Ishikawa (cell line): ENCODE measurements around the gene TIMP1.

Source experiments
- CEBPB ChIP-seq: IDR thresholded peaks from 2 replicates; pipeline ENCODE4 v1.6.1; 2012
- CREB1 ChIP-seq: IDR thresholded peaks from 2 replicates; pipeline ENCODE4 v1.6.1; 2012; ENCODE audit warnings: low read depth
- EGR1 ChIP-seq: IDR thresholded peaks from 2 replicates; pipeline ENCODE4 v1.6.1; 2012
- EP300 ChIP-seq: IDR thresholded peaks from 2 replicates; pipeline ENCODE4 v1.6.1; 2012; ENCODE audit warnings: borderline replicate concordance
- FOXM1 ChIP-seq: IDR thresholded peaks from 2 replicates; pipeline ENCODE4 v1.6.1; 2012; ENCODE audit warnings: low read depth, borderline replicate concordance
- MAX ChIP-seq: IDR thresholded peaks from 2 replicates; pipeline ENCODE4 v1.6.1; 2012
- NFIC ChIP-seq: IDR thresholded peaks from 2 replicates; pipeline ENCODE4 v1.6.1; 2012
- RAD21 ChIP-seq: IDR thresholded peaks from 2 replicates; pipeline ENCODE4 v1.6.1; 2012; ENCODE audit warnings: low read depth
- TAF1 ChIP-seq: IDR thresholded peaks from 2 replicates; pipeline ENCODE4 v1.6.1; 2012; ENCODE audit warnings: low read depth, mild to moderate bottlenecking
- TCF12 ChIP-seq: IDR thresholded peaks from 2 replicates; pipeline ENCODE4 v1.6.1; 2012; ENCODE audit warnings: low read depth
- TEAD4 ChIP-seq: IDR thresholded peaks from 2 replicates; pipeline ENCODE4 v1.6.1; 2012
- USF1 ChIP-seq: IDR thresholded peaks from 2 replicates; pipeline ENCODE4 v1.6.1; 2012
- YY1 ChIP-seq: IDR thresholded peaks from 2 replicates; pipeline ENCODE4 v1.6.1; 2012; ENCODE audit warnings: low read depth
- ZBTB7A ChIP-seq: IDR thresholded peaks from 2 replicates; pipeline ENCODE4 v1.6.1; 2012; ENCODE audit warnings: low read depth
- TF ChIP-seq, protein P1 (sequence below): IDR thresholded peaks from 2 replicates; pipeline ENCODE4 v1.6.1; 2012; ENCODE audit warnings: low read depth, mild to moderate bottlenecking

The TIMP1 gene

GRCh38 chrX:47568656-47569295 is 13.5 kb upstream of the TIMP1 start:
- no peak for TF ChIP-seq MAX
- no peak for TF ChIP-seq EGR1
- no peak for TF ChIP-seq TEAD4
- no peak for TF ChIP-seq TAF1
- TF ChIP-seq RAD21 = no peak
- TF ChIP-seq ZBTB7A = no peak
- TF ChIP-seq CEBPB = no peak
- no peak for TF ChIP-seq EP300
- TF ChIP-seq CREB1 = no peak
- no peak for TF ChIP-seq YY1
- no peak for TF ChIP-seq NFIC
- TF ChIP-seq, protein P1, sequence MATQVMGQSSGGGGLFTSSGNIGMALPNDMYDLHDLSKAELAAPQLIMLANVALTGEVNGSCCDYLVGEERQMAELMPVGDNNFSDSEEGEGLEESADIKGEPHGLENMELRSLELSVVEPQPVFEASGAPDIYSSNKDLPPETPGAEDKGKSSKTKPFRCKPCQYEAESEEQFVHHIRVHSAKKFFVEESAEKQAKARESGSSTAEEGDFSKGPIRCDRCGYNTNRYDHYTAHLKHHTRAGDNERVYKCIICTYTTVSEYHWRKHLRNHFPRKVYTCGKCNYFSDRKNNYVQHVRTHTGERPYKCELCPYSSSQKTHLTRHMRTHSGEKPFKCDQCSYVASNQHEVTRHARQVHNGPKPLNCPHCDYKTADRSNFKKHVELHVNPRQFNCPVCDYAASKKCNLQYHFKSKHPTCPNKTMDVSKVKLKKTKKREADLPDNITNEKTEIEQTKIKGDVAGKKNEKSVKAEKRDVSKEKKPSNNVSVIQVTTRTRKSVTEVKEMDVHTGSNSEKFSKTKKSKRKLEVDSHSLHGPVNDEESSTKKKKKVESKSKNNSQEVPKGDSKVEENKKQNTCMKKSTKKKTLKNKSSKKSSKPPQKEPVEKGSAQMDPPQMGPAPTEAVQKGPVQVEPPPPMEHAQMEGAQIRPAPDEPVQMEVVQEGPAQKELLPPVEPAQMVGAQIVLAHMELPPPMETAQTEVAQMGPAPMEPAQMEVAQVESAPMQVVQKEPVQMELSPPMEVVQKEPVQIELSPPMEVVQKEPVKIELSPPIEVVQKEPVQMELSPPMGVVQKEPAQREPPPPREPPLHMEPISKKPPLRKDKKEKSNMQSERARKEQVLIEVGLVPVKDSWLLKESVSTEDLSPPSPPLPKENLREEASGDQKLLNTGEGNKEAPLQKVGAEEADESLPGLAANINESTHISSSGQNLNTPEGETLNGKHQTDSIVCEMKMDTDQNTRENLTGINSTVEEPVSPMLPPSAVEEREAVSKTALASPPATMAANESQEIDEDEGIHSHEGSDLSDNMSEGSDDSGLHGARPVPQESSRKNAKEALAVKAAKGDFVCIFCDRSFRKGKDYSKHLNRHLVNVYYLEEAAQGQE = no peak
- no peak for TF ChIP-seq USF1
- TF ChIP-seq TCF12 = no peak

GRCh38 chrX:47570794-47571193 is 11.4 kb upstream of the TIMP1 start:
- TF ChIP-seq, protein P1 = no peak
- TF ChIP-seq FOXM1 (no peak), TCF12 (no peak), EP300 (no peak), USF1 (no peak), CEBPB (no peak), NFIC (no peak), CREB1 (no peak), MAX (no peak), TAF1 (no peak), YY1 (no peak), TEAD4 (no peak), ZBTB7A (no peak), EGR1 (no peak), RAD21 (no peak)

DNA sequence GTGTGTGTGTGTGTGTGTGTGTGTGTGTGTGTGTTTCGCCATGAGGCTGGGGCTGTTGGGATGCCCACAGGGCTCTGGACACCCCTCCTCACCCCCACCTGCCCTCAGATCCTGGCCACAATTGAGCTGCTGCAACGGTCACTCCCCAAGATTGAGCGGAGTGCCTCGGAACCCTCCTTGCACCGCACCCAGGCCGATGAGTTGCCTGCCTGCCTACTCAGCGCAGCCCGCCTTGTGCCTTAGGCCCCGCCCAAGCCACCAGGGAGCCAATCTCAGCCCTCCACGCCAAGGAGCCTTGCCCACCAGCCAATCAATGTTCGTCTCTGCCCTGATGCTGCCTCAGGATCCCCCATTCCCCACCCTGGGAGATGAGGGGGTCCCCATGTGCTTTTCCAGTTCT is 11.0 kb upstream of the TIMP1 start:
- TF ChIP-seq, protein P1 = no peak
- no peak for TF ChIP-seq USF1
- TF ChIP-seq TEAD4 = no peak
- no peak for TF ChIP-seq MAX
- no peak for TF ChIP-seq RAD21
- no peak for TF ChIP-seq EGR1
- TF ChIP-seq TAF1 = no peak
- TF ChIP-seq ZBTB7A = no peak
- TF ChIP-seq EP300 = no peak
- TF ChIP-seq CREB1 = no peak
- no peak for TF ChIP-seq TCF12
- TF ChIP-seq NFIC = no peak
- TF ChIP-seq YY1 = no peak
- TF ChIP-seq FOXM1 = no peak
- no peak for TF ChIP-seq CEBPB

DNA sequence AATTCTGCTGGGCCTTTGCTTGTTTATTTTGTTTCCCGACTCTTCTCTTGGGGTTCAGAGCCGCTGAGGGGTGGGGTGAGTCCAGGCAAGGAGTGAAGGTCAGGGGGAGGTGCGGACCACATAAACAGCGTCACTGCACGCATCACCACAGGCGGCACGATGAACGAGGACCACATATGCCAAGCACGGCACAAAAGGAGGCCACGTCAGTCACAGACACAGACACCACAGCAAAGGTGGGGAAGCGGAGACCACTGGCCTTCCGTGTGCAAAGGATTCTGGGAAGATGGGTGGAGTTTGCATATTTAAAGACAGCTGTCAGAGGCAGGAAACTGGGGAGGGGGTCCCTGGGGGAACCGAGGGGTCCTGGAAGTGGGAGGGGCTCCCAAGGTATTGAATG is 10.3 kb upstream of the TIMP1 start:
- TF ChIP-seq TEAD4 = no peak
- no peak for TF ChIP-seq ZBTB7A
- TF ChIP-seq RAD21 = no peak
- no peak for TF ChIP-seq CEBPB
- TF ChIP-seq TCF12 = no peak
- TF ChIP-seq, protein P1 = no peak
- no peak for TF ChIP-seq TAF1
- TF ChIP-seq EGR1 = no peak
- TF ChIP-seq NFIC = no peak
- TF ChIP-seq EP300 = no peak
- TF ChIP-seq FOXM1 = no peak
- no peak for TF ChIP-seq USF1
- TF ChIP-seq YY1 = no peak
- TF ChIP-seq MAX = no peak
- no peak for TF ChIP-seq CREB1
